OCI-LY7 (cell line): ENCODE measurements around the gene ARAP1. TPM values are rescaled to one million over a fixed set of nuclear protein-coding genes. Genes with fewer than 3 reads are reported as not detected.

Source experiments
- BruUV-seq: library from RNA; stranded (reverse); fragments of 400-500 nt; replicated peaks from 2 replicates; lab custom pipeline; 2021; lab: Mats Ljungman, UMichigan
- CTCF ChIA-PET: fragments of 300-600 bp; sonication (Branson Sonifier 250); formaldehyde crosslinking; loops from one replicate; lab custom pipeline; 2022; ENCODE audit warnings: antibody characterized with exemption; ENCODE audit not compliant: unreplicated experiment; lab: Charles Lee
- POLR2A ChIA-PET: fragments of 300-600 bp; sonication (Branson Sonifier 250); formaldehyde crosslinking; loops from one replicate; lab custom pipeline; 2022; ENCODE audit warnings: antibody characterized with exemption; lab: Charles Lee
- DNase-seq: peaks from one replicate; pipeline ENCODE4 v3.0.0-alpha.2; 2015; ENCODE audit warnings: low spot score
- H2AFZ ChIP-seq: fragments of 200-600 bp; sonication (generic), shearing (Covaris generic); 2 replicates; pipeline ENCODE4 v1.6.1; 2014; ENCODE audit warnings: mild to moderate bottlenecking, antibody characterized with exemption, low read length, moderate library complexity
- H3K27ac ChIP-seq: fragments of 200-600 bp; sonication (generic); 2 replicates; pipeline ENCODE4 v1.5.1; 2014; ENCODE audit warnings: mixed run types, low read depth, mild to moderate bottlenecking, moderate library complexity, low read length, inconsistent platforms; ENCODE audit not compliant: poor library complexity, severe bottlenecking
- H3K36me3 ChIP-seq: fragments of 200-600 bp; sonication (generic); 2 replicates; pipeline ENCODE4 v1.6.1; 2014; ENCODE audit warnings: mild to moderate bottlenecking, antibody characterized with exemption, low read length, moderate library complexity, mixed read lengths; ENCODE audit not compliant: insufficient read depth
- H3K4me1 ChIP-seq: fragments of 200-600 bp; sonication (generic); 2 replicates; pipeline ENCODE4 v1.5.1; 2014; ENCODE audit warnings: mild to moderate bottlenecking, low read length; ENCODE audit not compliant: insufficient read depth, poor library complexity, severe bottlenecking
- H3K4me2 ChIP-seq: fragments of 200-600 bp; sonication (generic); 2 replicates; pipeline ENCODE4 v1.6.1; 2014; ENCODE audit warnings: mild to moderate bottlenecking, low read length
- H3K4me3 ChIP-seq: fragments of 200-600 bp; sonication (generic); 2 replicates; pipeline ENCODE4 v1.5.1; 2014; ENCODE audit warnings: mild to moderate bottlenecking, low read depth, low read length; ENCODE audit not compliant: poor library complexity, severe bottlenecking
- H3K79me2 ChIP-seq: fragments of 200-600 bp; sonication (generic); 2 replicates; pipeline ENCODE4 v1.6.1; 2016; ENCODE audit warnings: low read depth, mild to moderate bottlenecking, low read length, moderate library complexity, mixed read lengths; ENCODE audit not compliant: insufficient read depth
- H3K9me2 ChIP-seq: fragments of 200-600 bp; sonication (generic); 2 replicates; pipeline ENCODE4 v1.6.1; 2016; ENCODE audit warnings: mild to moderate bottlenecking, low read length, mixed read lengths; ENCODE audit not compliant: insufficient read depth
- H3K9me3 ChIP-seq: fragments of 200-600 bp; sonication (generic); 2 replicates; pipeline ENCODE4 v1.6.1; 2014; ENCODE audit warnings: mild to moderate bottlenecking, mixed run types, low read length, mixed read lengths
- H4K20me1 ChIP-seq: fragments of 200-600 bp; sonication (generic); 2 replicates; pipeline ENCODE4 v1.6.1; 2014; ENCODE audit warnings: mild to moderate bottlenecking, antibody characterized with exemption, low read length, moderate library complexity, mixed read lengths; ENCODE audit not compliant: insufficient read depth
- CTCF ChIP-seq: fragments of 200-600 bp; sonication (generic); conservative IDR thresholded peaks from 2 replicates; pipeline ENCODE4 v1.5.1; 2014; ENCODE audit warnings: mild to moderate bottlenecking, antibody characterized with exemption, low read length, moderate library complexity, mixed read lengths
- EZH2phosphoT487 ChIP-seq: fragments of 200-600 bp; sonication (generic); IDR thresholded peaks from 2 replicates; pipeline ENCODE4 v1.6.1; 2018; ENCODE audit warnings: low read depth, borderline replicate concordance, mild to moderate bottlenecking, mixed run types, antibody characterized with exemption, low read length, moderate library complexity, mixed read lengths
- intact Hi-C: fragments of 100-400 bp; cut with micrococcal nuclease; formaldehyde crosslinking; loops from one replicate; pipeline ENCODE4 v1.10.0; 2022; ENCODE audit not compliant: unreplicated experiment
- total RNA-seq, 2 experiments: library from RNA; depleted of rRNA in 1 of 2; stranded (reverse); fragments of >200 nt in 1 of 2; shearing (Covaris generic) in 1 of 2; gene quantifications; 2 replicates each; pipeline ENCODE4 v1.2.3, GENCODE V29; 2014 to 2022

The ARAP1 gene
- total RNA-seq, 2 experiments from 2014 or later: 65.6 to 106 TPM

- Histone ChIP-seq H3K36me3 (no peaks in the 10 kb centered on the region), H4K20me1 (no peaks in the 10 kb centered on the region), H3K4me2 (no peak overlapping the region), H3K79me2 (no peaks in the 10 kb centered on the region), H3K9me2 (no peaks in the 10 kb centered on the region), H3K9me3 (no peaks in the 10 kb centered on the region), H2AFZ (no peak overlapping the region), H3K4me1 (no peaks in the 10 kb centered on the region), H3K4me3 (no peak overlapping the region), H3K27ac (no peak overlapping the region)
- ChIA-PET CTCF (no interaction called here), POLR2A (no interaction called here)
- intact Hi-C loops: no loop called here
- no TSS peak for BruUV-seq
- DNase-seq: no peak
- no peak for TF ChIP-seq EZH2phosphoT487
- TF ChIP-seq CTCF: no peak
Measured at GRCh38 chr11:72773291-72773690, 21.1 kb upstream of the ARAP1 start.

- POLR2A ChIA-PET: no interaction called here
- Histone ChIP-seq H3K27ac (no peak overlapping the region), H3K9me3 (no peaks in the 10 kb centered on the region), H3K36me3 (no peaks in the 10 kb centered on the region), H3K4me2 (no peak overlapping the region), H3K4me1 (no peaks in the 10 kb centered on the region), H3K9me2 (no peaks in the 10 kb centered on the region), H3K79me2 (no peaks in the 10 kb centered on the region), H4K20me1 (no peaks in the 10 kb centered on the region), H3K4me3 (no peak overlapping the region), H2AFZ (no peak overlapping the region)
- DNase-seq: no peak
- CTCF ChIA-PET: no interaction called here
- no TSS peak for BruUV-seq
- intact Hi-C loops: no loop called here
- TF ChIP-seq CTCF (no peak), EZH2phosphoT487 (no peak)
Measured at GRCh38 chr11:72772059-72772458, 19.9 kb upstream of the ARAP1 start.

- no peaks in the 10 kb centered on the region for H3K4me1 ChIP-seq
- no TSS peak for BruUV-seq
- no peak overlapping the region for H3K27ac ChIP-seq
- ChIA-PET POLR2A (no interaction called here), CTCF (no interaction called here)
- no peak overlapping the region for H2AFZ ChIP-seq
- DNase-seq: no peak
- H3K79me2 ChIP-seq: no peaks in the 10 kb centered on the region
- TF ChIP-seq CTCF (no peak), EZH2phosphoT487 (no peak)
- H3K4me3 ChIP-seq: no peak overlapping the region
- no peaks in the 10 kb centered on the region for H3K9me3 ChIP-seq
- H3K36me3 ChIP-seq: no peaks in the 10 kb centered on the region
- no peaks in the 10 kb centered on the region for H3K9me2 ChIP-seq
- H4K20me1 ChIP-seq: no peaks in the 10 kb centered on the region
- intact Hi-C loops: no loop called here
- no peak overlapping the region for H3K4me2 ChIP-seq
Measured at GRCh38 chr11:72771507-72771906, 19.3 kb upstream of the ARAP1 start.
